Vagina (tissue), 2 donors: ENCODE measurements around the gene SIK3.

Experiments used
- CTCF ChIP-seq, 3 experiments: fragments of 450-650 bp in 2 of 3; fragments of 200-600 bp in 1 of 3; sonication (generic) in 1 of 3; IDR thresholded peaks; one replicate each; pipeline ENCODE4 v1.5.1; 2017 to 2019; ENCODE audit warnings: antibody characterized with exemption in 3 of 3, mild to moderate bottlenecking in 2 of 3, moderate library complexity in 2 of 3
- POLR2A ChIP-seq, 2 donors: fragments of 450-650 bp; IDR thresholded peaks; one replicate each; pipeline ENCODE4 v1.6.1; 2017; ENCODE audit warnings: antibody characterized with exemption in 2 of 2, mild to moderate bottlenecking in 2 of 2, moderate library complexity in 2 of 2
- POLR2AphosphoS5 ChIP-seq, 2 donors: sonication (generic); formaldehyde crosslinking; IDR thresholded peaks; one replicate each; pipeline ENCODE4 v1.9.0; 2017; ENCODE audit warnings: antibody characterized with exemption in 2 of 2, mild to moderate bottlenecking in 2 of 2, low read depth in 1 of 2; ENCODE audit not compliant: insufficient read depth in 1 of 2

- TF ChIP-seq CTCF (IDR thresholded peaks at IDR 0.05) (no peak), POLR2AphosphoS5 (IDR thresholded peaks at IDR 0.05; ENCODE audit: insufficient read depth in 1 of 2, low read depth in 1 of 2) (no peak), POLR2A (IDR thresholded peaks at IDR 0.05) (no peak)
These were observed 224.8 kb downstream of the SIK3 start for GRCh38 chr11:116873381-116873780.
